Upper lobe of left lung (tissue), 6 donors: Measurements from ENCODE around the gene S100A12. TPM values are rescaled to one million over a fixed set of nuclear protein-coding genes. Genes with fewer than 3 reads are reported as not detected.

ENCODE experiments used
- ATAC-seq, 2 donors: fragments of 200-7000 bp; cut with Tn5 transposase; one replicate each; pipeline ENCODE4 v1.9.1; 2022; ENCODE audit warnings: mild to moderate bottlenecking in 2 of 2, moderate library complexity in 2 of 2; ENCODE audit not compliant: low FRiP score in 2 of 2
- DNase-seq, 2 donors: peaks; one replicate each; pipeline ENCODE4 v3.0.0-alpha.2; 2019 to 2020
- H3K27ac ChIP-seq, 4 donors: fragments of 200-600 bp; sonication (generic); one replicate each; pipeline ENCODE4 v1.5.1; 2016 to 2019
- H3K27me3 ChIP-seq, 4 donors: fragments of 200-600 bp; sonication (generic); one replicate each; pipeline ENCODE4 v1.5.1; 2017 to 2019
- H3K36me3 ChIP-seq, 4 donors: fragments of 200-600 bp; sonication (generic); one replicate each; pipeline ENCODE4 v1.5.1; 2016 to 2019
- H3K4me1 ChIP-seq, 4 donors: fragments of 200-600 bp; sonication (generic); one replicate each; pipeline ENCODE4 v1.5.1; 2018 to 2019
- H3K4me3 ChIP-seq, 4 donors: fragments of 200-600 bp; sonication (generic); one replicate each; pipeline ENCODE4 v1.5.1; 2017 to 2019; ENCODE audit warnings: mild to moderate bottlenecking in 2 of 4, moderate library complexity in 1 of 4
- H3K9me3 ChIP-seq, 4 donors: fragments of 200-600 bp; sonication (generic); one replicate each; pipeline ENCODE4 v1.5.1; 2018 to 2019
- CTCF ChIP-seq, 6 experiments: fragments of 450-650 bp in 4 of 6; fragments of 200-600 bp in 2 of 6; sonication (generic) in 2 of 6; IDR thresholded peaks; one replicate each; pipeline ENCODE4 v1.5.1; 2016 to 2019; ENCODE audit warnings: antibody characterized with exemption in 6 of 6
- EP300 ChIP-seq, 4 donors: sonication (generic); formaldehyde crosslinking; IDR thresholded peaks; one replicate each; pipeline ENCODE4 v1.5.1; 2017; ENCODE audit warnings: antibody characterized with exemption in 4 of 4, control low read depth in 2 of 4
- POLR2A ChIP-seq, 4 donors: fragments of 450-650 bp; IDR thresholded peaks; one replicate each; pipeline ENCODE4 v1.5.1; 2016 to 2017; ENCODE audit warnings: antibody characterized with exemption in 4 of 4, mild to moderate bottlenecking in 2 of 4
- POLR2AphosphoS5 ChIP-seq, 2 donors: sonication (generic); formaldehyde crosslinking; IDR thresholded peaks; one replicate each; pipeline ENCODE4 v1.5.1; 2017; ENCODE audit warnings: antibody characterized with exemption in 2 of 2
- WGBS, 2 donors: methylation state at CpG; one replicate each; pipeline ENCODE4 v1.1.5; 2017 to 2018; 5-methylcytosine and 5-hydroxymethylcytosine counted together
- total RNA-seq, 6 donors: library from RNA; depleted of rRNA in 4 of 6; stranded (reverse); fragments of >200 nt in 4 of 6; gene quantifications; one replicate each; pipeline versions ENCODE4 v1.1.0 to v1.2.1, GENCODE V29; 2016 to 2021
- donor health status: DM: no; HTN: no; CAD: no; lungs with moderate emphysema.
- donor health status: DM: no; HTN: yes; CAD: no; lungs with severe emphysema.

Gene S100A12
- total RNA-seq, 6 donors from 2014 or later = 5.2 to 75.7 (median 32.1) TPM

GRCh38 chr1:153392258-153392657 lies 16.8 kb upstream of the S100A12 start:
- Histone ChIP-seq H3K36me3 (no peaks in the 10 kb centered on the region), H3K9me3 (no peaks in the 10 kb centered on the region), H3K4me3 (no peak overlapping the region), H3K4me1 (peaks cover 0 to 5% (median 0%) of the 10 kb centered on the region in 4 donors), H3K27me3 (no peaks in the 10 kb centered on the region), H3K27ac (peak overlapping the region in 2 of 4 donors; percentile 6 to 70)
- ATAC-seq = no peak
- WGBS, 2 donors = 46 to 59% methylated on average over 3 of the region's 3 CpGs
- TF ChIP-seq POLR2A (IDR thresholded peaks at IDR 0.05) (no peak), POLR2AphosphoS5 (IDR thresholded peaks at IDR 0.05) (no peak), CTCF (IDR thresholded peaks at IDR 0.05) (no peak), EP300 (IDR thresholded peaks at IDR 0.05) (no peak)
- DNase-seq = no peak

- WGBS, 2 donors = 61 to 62% methylated on average over 7 of the region's 7 CpGs
- peak within 1 kb of the TSS in 3 of 4 donors; percentile 20 to 40 (median 23) for H3K4me3 ChIP-seq
- peaks cover 0 to 5% (median 0%) of the 10 kb centered on the region in 4 donors for H3K4me1 ChIP-seq
- DNase-seq (peak in 1 of 2 donors; percentile 84), ATAC-seq (peak; percentile 63 to 65)
- no peaks in the 10 kb centered on the region for H3K27me3 ChIP-seq
- peak within 1 kb of the TSS; percentile 73 to 81 (median 80) for H3K27ac ChIP-seq
- no peak for TF ChIP-seq CTCF (IDR thresholded peaks at IDR 0.05)
- peak in 1 of 4 donors; percentile 46 for TF ChIP-seq EP300 (IDR thresholded peaks at IDR 0.05)
- peak in 1 of 4 donors; percentile 56 for TF ChIP-seq POLR2A (IDR thresholded peaks at IDR 0.05)
- TF ChIP-seq POLR2AphosphoS5 (IDR thresholded peaks at IDR 0.05) = peak in 1 of 2 donors; percentile 70
- no peaks in the 10 kb centered on the region for H3K36me3 ChIP-seq
- H3K9me3 ChIP-seq = no peaks in the 10 kb centered on the region
Measured at GRCh38 chr1:153390938-153391710, 15.7 kb upstream of the S100A12 start, which contains the start of gene S100A8. TSS of gene S100A8 (minus strand) at chr1:153391073. CDS start at chr1:153390535, 538 bp downstream.

GRCh38 chr1:153389973-153390879 lies 14.8 kb upstream of the S100A12 start:
- no peaks in the 10 kb centered on the region for H3K9me3 ChIP-seq
- H3K36me3 ChIP-seq = no peaks in the 10 kb centered on the region
- H3K4me1 ChIP-seq = peaks cover 0 to 5% (median 0%) of the 10 kb centered on the region in 4 donors
- H3K27ac ChIP-seq = peak overlapping the region; percentile 73 to 81 (median 80)
- WGBS, 2 donors = 64 to 78% methylated on average over 16 to 17 of the region's 17 CpGs
- no peaks in the 10 kb centered on the region for H3K27me3 ChIP-seq
- H3K4me3 ChIP-seq = peak overlapping the region in 3 of 4 donors; percentile 20 to 40 (median 23)
- ATAC-seq = no peak
- no peak for DNase-seq
- no peak for TF ChIP-seq POLR2A (IDR thresholded peaks at IDR 0.05)
- TF ChIP-seq CTCF (IDR thresholded peaks at IDR 0.05) = no peak
- TF ChIP-seq POLR2AphosphoS5 (IDR thresholded peaks at IDR 0.05) = no peak
- TF ChIP-seq EP300 (IDR thresholded peaks at IDR 0.05) = no peak

- H3K4me3 ChIP-seq = peak overlapping the region in 2 of 4 donors; percentile 23 to 40
- ATAC-seq (no peak), DNase-seq (no peak)
- peak overlapping the region; percentile 21 to 80 (median 76) for H3K27ac ChIP-seq
- no peaks in the 10 kb centered on the region for H3K36me3 ChIP-seq
- 90 to 93% methylated on average over 1 of the region's 1 CpG for WGBS, 2 donors
- no peak for TF ChIP-seq EP300 (IDR thresholded peaks at IDR 0.05)
- TF ChIP-seq CTCF (IDR thresholded peaks at IDR 0.05) = no peak
- H3K9me3 ChIP-seq = no peaks in the 10 kb centered on the region
- no peaks in the 10 kb centered on the region for H3K27me3 ChIP-seq
- peaks cover 0 to 5% (median 0%) of the 10 kb centered on the region in 4 donors for H3K4me1 ChIP-seq
Measured at GRCh38 chr1:153389401-153389800, 14.0 kb upstream of the S100A12 start.
